Uterus (tissue), 2 donors: Measurements from ENCODE around the gene TMEM61.

Experiments
- CTCF ChIP-seq, 4 experiments: fragments of 200-600 bp in 2 of 4; fragments of 450-650 bp in 2 of 4; sonication (generic) in 2 of 4; IDR thresholded peaks; one replicate each; pipeline ENCODE4 v1.5.1; 2016 to 2019; ENCODE audit warnings: antibody characterized with exemption in 4 of 4, mild to moderate bottlenecking in 2 of 4, moderate library complexity in 1 of 4
- POLR2A ChIP-seq, 2 donors: fragments of 450-650 bp; IDR thresholded peaks; one replicate each; pipeline ENCODE4 v1.6.1; 2016; ENCODE audit warnings: antibody characterized with exemption in 2 of 2, mild to moderate bottlenecking in 1 of 2, moderate library complexity in 1 of 2

GRCh38 chr1:55035904-55036303 is 55.5 kb downstream of the TMEM61 start:
- no peak for TF ChIP-seq CTCF (IDR thresholded peaks at IDR 0.05)
- TF ChIP-seq POLR2A (IDR thresholded peaks at IDR 0.05): no peak
